Neural cell (in vitro differentiated cells): ENCODE data around the gene E2F4. TPM values are rescaled to one million over a fixed set of nuclear protein-coding genes. Genes with fewer than 3 reads are reported as not detected.

ENCODE experiments used
- H2AFZ ChIP-seq: fragments of 200-600, 300-800 bp; sonication (generic), shearing (Covaris generic); 2 replicates; pipeline ENCODE4 v1.6.0; 2014; ENCODE audit warnings: low read depth, mild to moderate bottlenecking, antibody characterized with exemption, low read length, moderate library complexity
- H3F3A ChIP-seq: fragments of 200-600 bp; shearing (Covaris generic); 2 replicates; pipeline ENCODE4 v1.6.1; 2016; ENCODE audit warnings: mild to moderate bottlenecking, moderate library complexity, mixed read lengths, antibody characterized with exemption, low read length; ENCODE audit not compliant: insufficient read depth, poor library complexity, severe bottlenecking
- H3K27ac ChIP-seq: fragments of 200-600, 300-800 bp; sonication (generic), shearing (Covaris generic); 2 replicates; pipeline ENCODE4 v1.5.1; 2014; ENCODE audit warnings: mild to moderate bottlenecking, low read length, moderate library complexity
- H3K27me3 ChIP-seq: fragments of 300-800, 200-600 bp; sonication (generic), shearing (Covaris generic); 2 replicates; pipeline ENCODE4 v1.6.0; 2014; ENCODE audit warnings: mild to moderate bottlenecking, low read depth, low read length, moderate library complexity; ENCODE audit not compliant: insufficient read depth
- H3K36me3 ChIP-seq: fragments of 300-800, 200-600 bp; sonication (generic), shearing (Covaris generic); 2 replicates; pipeline ENCODE4 v1.5.1; 2014; ENCODE audit warnings: mild to moderate bottlenecking, antibody characterized with exemption, low read length, moderate library complexity; ENCODE audit not compliant: insufficient read depth
- H3K4me2 ChIP-seq: fragments of 300-800, 200-600 bp; sonication (generic), shearing (Covaris generic); 2 replicates; pipeline ENCODE4 v1.6.0; 2014; ENCODE audit warnings: mild to moderate bottlenecking, low read length
- H3K4me3 ChIP-seq: fragments of 300-800, 200-600 bp; sonication (generic), shearing (Covaris generic); 2 replicates; pipeline ENCODE4 v1.5.1; 2014; ENCODE audit warnings: mild to moderate bottlenecking, low read length, moderate library complexity
- H3K79me2 ChIP-seq: fragments of 200-600 bp; shearing (Covaris generic); replicated peaks from 2 replicates; pipeline ENCODE4 v1.6.0; 2014; ENCODE audit warnings: mild to moderate bottlenecking, low read length, moderate library complexity; ENCODE audit not compliant: insufficient read depth
- H3K9ac ChIP-seq: fragments of 300-800, 200-600 bp; sonication (generic), shearing (Covaris generic); 2 replicates; pipeline ENCODE4 v1.6.1; 2016; ENCODE audit warnings: mild to moderate bottlenecking, low read length, mixed read lengths
- H3K9me2 ChIP-seq: fragments of 200-600 bp; shearing (Covaris generic); 2 replicates; pipeline ENCODE4 v1.6.1; 2016; ENCODE audit warnings: mild to moderate bottlenecking, low read length, mixed read lengths; ENCODE audit not compliant: insufficient read depth
- H3K9me3 ChIP-seq: fragments of 200-600, 300-800 bp; sonication (generic), shearing (Covaris generic); 2 replicates; pipeline ENCODE4 v1.6.1; 2016; ENCODE audit warnings: mild to moderate bottlenecking, mixed run types, low read length, moderate library complexity, mixed read lengths
- H4K20me1 ChIP-seq: fragments of 200-600 bp; shearing (Covaris generic); 2 replicates; pipeline ENCODE4 v1.6.1; 2016; ENCODE audit warnings: mild to moderate bottlenecking, mixed run types; ENCODE audit not compliant: insufficient read depth
- CTCF ChIP-seq: fragments of 450-650 bp; IDR thresholded peaks from 2 replicates; pipeline ENCODE4 v1.5.1; 2014; ENCODE audit warnings: antibody characterized with exemption, mild to moderate bottlenecking, moderate library complexity; ENCODE audit not compliant: poor library complexity, severe bottlenecking
- EP300 ChIP-seq: fragments of 450-650 bp; conservative IDR thresholded peaks from 2 replicates; pipeline ENCODE4 v1.6.1; 2014; ENCODE audit warnings: antibody characterized with exemption, mild to moderate bottlenecking, moderate library complexity; ENCODE audit not compliant: poor library complexity, severe bottlenecking
- EZH2 ChIP-seq: fragments of 200-600, 300-800 bp; shearing (Covaris generic), sonication (generic); IDR thresholded peaks from 2 replicates; pipeline ENCODE4 v1.6.1; 2014; ENCODE audit warnings: antibody characterized with exemption, low read length, borderline replicate concordance, mild to moderate bottlenecking; ENCODE audit not compliant: insufficient read depth, poor library complexity, severe bottlenecking
- MXI1 ChIP-seq: fragments of 450-650 bp; conservative IDR thresholded peaks from 2 replicates; pipeline ENCODE4 v1.6.1; 2014; ENCODE audit warnings: antibody characterized with exemption, mild to moderate bottlenecking; ENCODE audit not compliant: poor library complexity, severe bottlenecking
- POLR2AphosphoS5 ChIP-seq: IDR thresholded peaks from 2 replicates; pipeline ENCODE4 v1.6.1; 2012
- RAD21 ChIP-seq: fragments of 450-650 bp; conservative IDR thresholded peaks from 2 replicates; pipeline ENCODE4 v1.6.1; 2014; ENCODE audit warnings: antibody characterized with exemption, mild to moderate bottlenecking, moderate library complexity
- REST ChIP-seq: IDR thresholded peaks from 2 replicates; pipeline ENCODE4 v1.6.1; 2012; ENCODE audit warnings: borderline replicate concordance
- SMC3 ChIP-seq: fragments of 450-650 bp; conservative IDR thresholded peaks from 2 replicates; pipeline ENCODE4 v1.6.1; 2014; ENCODE audit warnings: antibody characterized with exemption, mild to moderate bottlenecking, moderate library complexity; ENCODE audit not compliant: poor library complexity
- TAF1 ChIP-seq: IDR thresholded peaks from 2 replicates; pipeline ENCODE4 v1.6.1; 2012; ENCODE audit warnings: low read depth
- polyA plus RNA-seq: library from polyadenylated mRNA; depleted of rRNA; stranded (reverse); fragments of >200 nt; gene quantifications from 2 replicates; pipeline ENCODE4 v1.2.3, GENCODE V29; 2014

Gene E2F4
- polyA plus RNA-seq, 1 donor from 2014 or later, result 112 TPM

GRCh38 chr16:67196881-67197280 lies 4.9 kb downstream of the E2F4 start:
- Histone ChIP-seq H3K27me3 (no peaks in the 10 kb centered on the region), H3K9ac (no peak overlapping the region), H3K9me2 (no peaks in the 10 kb centered on the region), H3K9me3 (no peaks in the 10 kb centered on the region), H3F3A (no peaks in the 10 kb centered on the region), H3K4me3 (no peak overlapping the region), H4K20me1 (no peaks in the 10 kb centered on the region), H3K4me2 (no peak overlapping the region), H3K36me3 (no peaks in the 10 kb centered on the region), H3K79me2 (peaks cover 15% of the 10 kb centered on the region), H2AFZ (no peak overlapping the region), H3K27ac (no peak overlapping the region)
- TF ChIP-seq EP300 (no peak), POLR2AphosphoS5 (no peak), RAD21 (no peak), TAF1 (no peak), MXI1 (no peak), SMC3 (no peak), REST (no peak), CTCF (no peak), EZH2 (no peak)

- Histone ChIP-seq H3F3A (no peaks in the 10 kb centered on the region), H2AFZ (no peak overlapping the region), H3K4me2 (no peak overlapping the region), H3K9me3 (no peaks in the 10 kb centered on the region), H3K9me2 (no peaks in the 10 kb centered on the region), H3K27ac (no peak overlapping the region), H3K27me3 (no peaks in the 10 kb centered on the region), H3K79me2 (peaks cover 9% of the 10 kb centered on the region), H4K20me1 (no peaks in the 10 kb centered on the region), H3K36me3 (no peaks in the 10 kb centered on the region), H3K4me3 (no peak overlapping the region), H3K9ac (no peak overlapping the region)
- TF ChIP-seq MXI1, result no peak
- TF ChIP-seq TAF1, result no peak
- TF ChIP-seq CTCF, result no peak
- no peak for TF ChIP-seq REST
- TF ChIP-seq EZH2, result no peak
- no peak for TF ChIP-seq EP300
- TF ChIP-seq POLR2AphosphoS5, result no peak
- TF ChIP-seq SMC3, result no peak
- TF ChIP-seq RAD21, result no peak
These were observed 5.7 kb downstream of the E2F4 start for GRCh38 chr16:67197704-67198103.
